ENCODE measurements around the gene TMEM114.

- TF ChIP-seq ELF4 (IDR thresholded peaks at IDR 0.05) (no peak), NFRKB (IDR thresholded peaks at IDR 0.05) (no peak), ZNF384 (IDR thresholded peaks at IDR 0.05) (no peak), TARDBP (IDR thresholded peaks at IDR 0.05) (no peak), ARNT (IDR thresholded peaks at IDR 0.05) (no peak), CTBP1 (IDR thresholded peaks at IDR 0.05; ENCODE audit: borderline replicate concordance) (no peak)
Measured at GRCh38 chr16:8626946-8627345, 36.6 kb upstream of the TMEM114 start.

All from HEK293T (cell line).